Thyroid gland (tissue), 4 donors: ENCODE measurements around the gene TTC33. TPM values are rescaled to one million over a fixed set of nuclear protein-coding genes. Genes with fewer than 3 reads are reported as not detected.
"Not testable (repeated sequence)": the region's sequence is repeated elsewhere in the genome, so short reads cannot be mapped to it uniquely, and the experiment has no call there.

Source experiments
- DNase-seq, 2 donors: peaks; one replicate each; pipeline ENCODE4 v3.0.0-alpha.2; 2019
- H3K27ac ChIP-seq, 3 donors: fragments of 200-600 bp; sonication (generic); 1 replicate in 2 of 3; 2 replicates in 1 of 3; pipeline ENCODE4 v1.5.1; 2016 to 2019; ENCODE audit warnings: mild to moderate bottlenecking in 1 of 3, moderate library complexity in 1 of 3
- H3K27me3 ChIP-seq: fragments of 200-600 bp; sonication (generic); one replicate; pipeline ENCODE4 v1.5.1; 2019
- H3K36me3 ChIP-seq, 2 donors: fragments of 200-600 bp; sonication (generic); one replicate each; pipeline ENCODE4 v1.5.1; 2016 to 2019
- H3K4me1 ChIP-seq, 2 donors: fragments of 200-600 bp; sonication (generic); one replicate each; pipeline ENCODE4 v1.5.1; 2017 to 2019
- H3K4me3 ChIP-seq, 3 donors: fragments of 200-600 bp; sonication (generic); replicated peaks in 1 of 3; 1 replicate in 2 of 3; 2 replicates in 1 of 3; pipeline ENCODE4 v1.5.1; 2016; ENCODE audit warnings: mild to moderate bottlenecking in 1 of 3
- H3K9me3 ChIP-seq: fragments of 200-600 bp; sonication (generic); one replicate; pipeline ENCODE4 v1.5.1; 2017
- CTCF ChIP-seq, 6 experiments: fragments of 200-600 bp in 3 of 6; fragments of 450-650 bp in 3 of 6; sonication (generic) in 3 of 6; IDR thresholded peaks; one replicate each; pipeline ENCODE4 v1.5.1; 2016 to 2019; ENCODE audit warnings: antibody characterized with exemption in 6 of 6, mild to moderate bottlenecking in 2 of 6, inconsistent platforms in 1 of 6, moderate library complexity in 1 of 6
- POLR2A ChIP-seq, 2 donors: fragments of 450-650 bp; IDR thresholded peaks; one replicate each; pipeline ENCODE4 v1.6.1; 2017; ENCODE audit warnings: antibody characterized with exemption in 2 of 2, mild to moderate bottlenecking in 2 of 2, moderate library complexity in 1 of 2
- WGBS, 2 donors: methylation state at CpG; one replicate each; pipeline ENCODE4 v1.1.5; 2017; 5-methylcytosine and 5-hydroxymethylcytosine counted together
- intact Hi-C: fragments of 100-400 bp; cut with DNase I; formaldehyde crosslinking; loops from one replicate; pipeline ENCODE4 v1.15.1; 2023
- total RNA-seq, 4 donors: library from RNA; depleted of rRNA; stranded (reverse); fragments of >200 nt; gene quantifications; one replicate each; pipeline ENCODE4 v1.2.3, GENCODE V29; 2016

The TTC33 gene
- total RNA-seq, 4 donors from 2014 or later = 18.7 to 35.2 (median 24.9) TPM

- WGBS, 2 donors = 94 to 100% methylated on average over 1 of the region's 1 CpG
Observed at GRCh38 chr5:40600383-40600782, 155.4 kb downstream of the TTC33 start.

GRCh38 chr5:40599676-40600075 lies 156.1 kb downstream of the TTC33 start:
- H3K9me3 ChIP-seq = no peaks in the 10 kb centered on the region
- no peak for TF ChIP-seq CTCF (IDR thresholded peaks at IDR 0.05)
- TF ChIP-seq POLR2A (IDR thresholded peaks at IDR 0.05) = no peak
- DNase-seq = no peak

More at GRCh38 chr5:40600383-40600782, 155.4 kb downstream of the TTC33 start:
- Histone ChIP-seq H3K4me3 (no peak overlapping the region), H3K27me3 (no peaks in the 10 kb centered on the region), H3K27ac (no peak overlapping the region), H3K4me1 (peaks cover 0 to under 1% of the 10 kb centered on the region in 2 donors), H3K36me3 (no peaks in the 10 kb centered on the region), H3K9me3 (no peaks in the 10 kb centered on the region)
- DNase-seq = no peak
- intact Hi-C loops = no loop called here
- no peak for TF ChIP-seq CTCF (IDR thresholded peaks at IDR 0.05)
- no peak for TF ChIP-seq POLR2A (IDR thresholded peaks at IDR 0.05)

GRCh38 chr5:40594811-40595210 lies 160.9 kb downstream of the TTC33 start:
- Histone ChIP-seq H3K4me3 (no peak overlapping the region), H3K27me3 (no peaks in the 10 kb centered on the region), H3K4me1 (no peaks in the 10 kb centered on the region), H3K9me3 (no peaks in the 10 kb centered on the region), H3K27ac (no peak overlapping the region), H3K36me3 (no peaks in the 10 kb centered on the region)
- intact Hi-C loops = no loop called here
- no peak for TF ChIP-seq POLR2A (IDR thresholded peaks at IDR 0.05)
- no peak for TF ChIP-seq CTCF (IDR thresholded peaks at IDR 0.05)
- no peak for DNase-seq
- WGBS, 2 donors = 36 to 38% methylated on average over 1 of the region's 1 CpG

More at GRCh38 chr5:40599676-40600075, 156.1 kb downstream of the TTC33 start:
- no peak overlapping the region for H3K4me3 ChIP-seq
- H3K4me1 ChIP-seq = no peaks in the 10 kb centered on the region
- intact Hi-C loops = no loop called here
- no peak overlapping the region for H3K27ac ChIP-seq
- no peaks in the 10 kb centered on the region for H3K36me3 ChIP-seq
- no peaks in the 10 kb centered on the region for H3K27me3 ChIP-seq

- H3K27ac ChIP-seq, DNase-seq, H3K9me3 ChIP-seq, H3K4me3 ChIP-seq, intact Hi-C loops, H3K4me1 ChIP-seq, H3K36me3 ChIP-seq, H3K27me3 ChIP-seq: not testable (repeated sequence)
- WGBS, 2 donors = 82 to 83% methylated on average over 10 of the region's 10 CpGs
Observed at GRCh38 chr5:40591727-40592396, 163.9 kb downstream of the TTC33 start.

GRCh38 chr5:40587376-40587775 lies 168.4 kb downstream of the TTC33 start:
- Histone ChIP-seq H3K27me3 (no peaks in the 10 kb centered on the region), H3K36me3 (no peaks in the 10 kb centered on the region), H3K27ac (no peak overlapping the region), H3K4me1 (peaks cover 0 to 4% of the 10 kb centered on the region in 2 donors), H3K4me3 (no peak overlapping the region), H3K9me3 (no peaks in the 10 kb centered on the region)
- DNase-seq = no peak
- 41 to 53% methylated on average over 1 of the region's 1 CpG for WGBS, 2 donors
- TF ChIP-seq CTCF (IDR thresholded peaks at IDR 0.05) (no peak), POLR2A (IDR thresholded peaks at IDR 0.05) (no peak)
- intact Hi-C loops = no loop called here
